OCI-LY7 (cell line): ENCODE data around the gene IGSF9. TPM values are rescaled to one million over a fixed set of nuclear protein-coding genes. Genes with fewer than 3 reads are reported as not detected.

ENCODE experiments used
- BruUV-seq: library from RNA; stranded (reverse); fragments of 400-500 nt; replicated peaks from 2 replicates; lab custom pipeline; 2021; lab: Mats Ljungman, UMichigan
- CTCF ChIA-PET: fragments of 300-600 bp; sonication (Branson Sonifier 250); formaldehyde crosslinking; loops from one replicate; lab custom pipeline; 2022; ENCODE audit warnings: antibody characterized with exemption; ENCODE audit not compliant: unreplicated experiment; lab: Charles Lee
- POLR2A ChIA-PET: fragments of 300-600 bp; sonication (Branson Sonifier 250); formaldehyde crosslinking; loops from one replicate; lab custom pipeline; 2022; ENCODE audit warnings: antibody characterized with exemption; lab: Charles Lee
- DNase-seq: peaks from one replicate; pipeline ENCODE4 v3.0.0-alpha.2; 2015; ENCODE audit warnings: low spot score
- H2AFZ ChIP-seq: fragments of 200-600 bp; sonication (generic), shearing (Covaris generic); 2 replicates; pipeline ENCODE4 v1.6.1; 2014; ENCODE audit warnings: mild to moderate bottlenecking, antibody characterized with exemption, low read length, moderate library complexity
- H3K27ac ChIP-seq: fragments of 200-600 bp; sonication (generic); 2 replicates; pipeline ENCODE4 v1.5.1; 2014; ENCODE audit warnings: mixed run types, low read depth, mild to moderate bottlenecking, moderate library complexity, low read length, inconsistent platforms; ENCODE audit not compliant: poor library complexity, severe bottlenecking
- H3K36me3 ChIP-seq: fragments of 200-600 bp; sonication (generic); 2 replicates; pipeline ENCODE4 v1.6.1; 2014; ENCODE audit warnings: mild to moderate bottlenecking, antibody characterized with exemption, low read length, moderate library complexity, mixed read lengths; ENCODE audit not compliant: insufficient read depth
- H3K4me1 ChIP-seq: fragments of 200-600 bp; sonication (generic); 2 replicates; pipeline ENCODE4 v1.5.1; 2014; ENCODE audit warnings: mild to moderate bottlenecking, low read length; ENCODE audit not compliant: insufficient read depth, poor library complexity, severe bottlenecking
- H3K4me2 ChIP-seq: fragments of 200-600 bp; sonication (generic); 2 replicates; pipeline ENCODE4 v1.6.1; 2014; ENCODE audit warnings: mild to moderate bottlenecking, low read length
- H3K4me3 ChIP-seq: fragments of 200-600 bp; sonication (generic); 2 replicates; pipeline ENCODE4 v1.5.1; 2014; ENCODE audit warnings: mild to moderate bottlenecking, low read depth, low read length; ENCODE audit not compliant: poor library complexity, severe bottlenecking
- H3K79me2 ChIP-seq: fragments of 200-600 bp; sonication (generic); 2 replicates; pipeline ENCODE4 v1.6.1; 2016; ENCODE audit warnings: low read depth, mild to moderate bottlenecking, low read length, moderate library complexity, mixed read lengths; ENCODE audit not compliant: insufficient read depth
- H3K9me2 ChIP-seq: fragments of 200-600 bp; sonication (generic); 2 replicates; pipeline ENCODE4 v1.6.1; 2016; ENCODE audit warnings: mild to moderate bottlenecking, low read length, mixed read lengths; ENCODE audit not compliant: insufficient read depth
- H3K9me3 ChIP-seq: fragments of 200-600 bp; sonication (generic); 2 replicates; pipeline ENCODE4 v1.6.1; 2014; ENCODE audit warnings: mild to moderate bottlenecking, mixed run types, low read length, mixed read lengths
- H4K20me1 ChIP-seq: fragments of 200-600 bp; sonication (generic); 2 replicates; pipeline ENCODE4 v1.6.1; 2014; ENCODE audit warnings: mild to moderate bottlenecking, antibody characterized with exemption, low read length, moderate library complexity, mixed read lengths; ENCODE audit not compliant: insufficient read depth
- CTCF ChIP-seq: fragments of 200-600 bp; sonication (generic); conservative IDR thresholded peaks from 2 replicates; pipeline ENCODE4 v1.5.1; 2014; ENCODE audit warnings: mild to moderate bottlenecking, antibody characterized with exemption, low read length, moderate library complexity, mixed read lengths
- EZH2phosphoT487 ChIP-seq: fragments of 200-600 bp; sonication (generic); IDR thresholded peaks from 2 replicates; pipeline ENCODE4 v1.6.1; 2018; ENCODE audit warnings: low read depth, borderline replicate concordance, mild to moderate bottlenecking, mixed run types, antibody characterized with exemption, low read length, moderate library complexity, mixed read lengths
- intact Hi-C: fragments of 100-400 bp; cut with micrococcal nuclease; formaldehyde crosslinking; loops from one replicate; pipeline ENCODE4 v1.10.0; 2022; ENCODE audit not compliant: unreplicated experiment
- total RNA-seq, 2 experiments: library from RNA; depleted of rRNA in 1 of 2; stranded (reverse); fragments of >200 nt in 1 of 2; shearing (Covaris generic) in 1 of 2; gene quantifications; 2 replicates each; pipeline ENCODE4 v1.2.3, GENCODE V29; 2014 to 2022

Gene IGSF9
- total RNA-seq, 2 experiments from 2014 or later = not detected

DNA sequence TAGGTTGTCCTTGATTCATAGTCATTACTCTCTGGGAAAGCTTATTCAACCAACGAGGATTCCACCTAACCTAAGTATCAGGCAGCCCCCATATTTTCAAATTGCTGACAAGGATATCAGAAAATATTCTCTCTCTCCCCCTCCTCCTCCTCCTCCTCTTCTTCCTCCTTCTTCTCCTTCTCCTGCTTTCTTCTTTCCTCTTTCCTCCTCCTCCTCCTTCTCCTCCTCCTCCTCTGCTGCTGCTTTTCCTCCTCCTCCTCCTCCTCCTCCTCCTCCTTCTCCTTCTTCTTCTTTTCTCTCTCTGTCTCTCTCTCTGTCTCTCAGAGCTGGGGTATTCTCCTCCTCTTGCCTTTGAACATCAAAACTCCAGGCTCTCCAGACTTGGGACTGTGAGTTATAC, 2.5 kb upstream of the IGSF9 start:
- Histone ChIP-seq H3K9me3 (no peaks in the 10 kb centered on the region), H3K27ac (no peak overlapping the region), H3K79me2 (no peaks in the 10 kb centered on the region), H3K4me3 (no peak overlapping the region), H3K36me3 (no peaks in the 10 kb centered on the region), H4K20me1 (no peaks in the 10 kb centered on the region; the same call in 1 of the 2 replicates), H3K4me1 (no peaks in the 10 kb centered on the region), H2AFZ (no peak overlapping the region), H3K4me2 (no peak overlapping the region), H3K9me2 (no peaks in the 10 kb centered on the region)
- DNase-seq = no peak
- POLR2A ChIA-PET = no interaction called here
- TF ChIP-seq CTCF = no peak
- no peak for TF ChIP-seq EZH2phosphoT487
- intact Hi-C loops = no loop called here
- BruUV-seq = no TSS peak
- CTCF ChIA-PET = no interaction called here

DNA sequence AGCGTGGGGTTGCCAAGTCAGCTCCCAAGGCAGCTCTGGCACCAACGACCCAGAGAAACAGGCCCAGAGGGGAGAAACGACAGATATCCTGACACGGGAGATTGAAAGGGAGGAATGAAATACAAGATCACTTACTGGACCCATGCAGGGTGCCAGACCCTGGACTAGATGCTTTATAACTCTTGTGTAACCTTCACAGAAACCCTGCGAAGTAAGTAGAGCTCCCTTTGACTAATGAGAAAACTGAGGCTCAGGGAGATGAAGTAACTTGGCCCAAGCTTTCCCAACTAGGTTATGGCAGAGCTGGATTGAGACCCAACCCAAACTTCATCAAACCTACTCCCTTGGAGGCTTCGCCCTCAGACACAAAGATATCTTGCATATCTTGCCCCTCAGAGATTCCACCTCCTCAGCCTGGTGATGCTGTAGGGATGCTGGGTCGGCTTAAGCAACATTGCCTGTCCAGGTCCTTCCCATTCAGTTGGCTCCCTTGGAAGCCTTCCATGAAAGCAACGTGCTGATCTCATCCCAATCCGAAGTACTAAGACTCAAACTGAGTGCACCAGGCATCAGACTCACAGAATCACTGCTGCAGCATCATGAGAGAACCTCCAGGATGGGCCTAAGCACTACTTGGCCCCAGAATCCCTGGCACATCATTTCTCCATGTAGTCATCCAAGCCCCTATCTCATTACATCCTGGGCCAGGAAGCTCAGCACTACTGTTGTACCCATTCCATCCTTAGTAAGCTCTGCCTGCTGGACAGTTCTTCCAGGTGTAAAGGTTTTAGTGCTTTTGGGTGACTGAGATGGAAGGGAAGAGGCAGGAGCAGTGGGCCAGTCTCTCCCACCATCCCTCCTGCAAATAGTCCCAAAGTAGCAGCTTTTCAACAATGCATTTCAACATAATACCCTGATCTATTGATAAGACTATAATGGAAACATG, 1.1 kb upstream of the IGSF9 start:
- CTCF ChIA-PET = no interaction called here

More for the DNA sequence above, 1.1 kb upstream of the IGSF9 start:
- no peaks in the 10 kb centered on the region for H3K9me2 ChIP-seq
- no peak overlapping the region for H3K4me2 ChIP-seq
- POLR2A ChIA-PET = interaction anchor here (1.1 kb wide), 1 partner anchor 35 kb away, joined by 3 read pairs; no protein-coding TSS in a partner anchor
- no peak overlapping the region for H3K27ac ChIP-seq
- intact Hi-C loops = no loop called here
- no peaks in the 10 kb centered on the region; the same call in 1 of the 2 replicates for H4K20me1 ChIP-seq
- H3K4me1 ChIP-seq = no peaks in the 10 kb centered on the region
- H3K79me2 ChIP-seq = no peaks in the 10 kb centered on the region
- no peak overlapping the region for H3K4me3 ChIP-seq
- TF ChIP-seq CTCF (no peak), EZH2phosphoT487 (no peak)
- H3K36me3 ChIP-seq = no peaks in the 10 kb centered on the region
- no peak overlapping the region for H2AFZ ChIP-seq
- no TSS peak for BruUV-seq
- DNase-seq = no peak
- H3K9me3 ChIP-seq = no peaks in the 10 kb centered on the region
